Upper lobe of left lung (tissue), 6 donors: ENCODE results near the gene FLNB. TPM values are rescaled to one million over a fixed set of nuclear protein-coding genes. Genes with fewer than 3 reads are reported as not detected.

ENCODE experiments used
- ATAC-seq, 2 donors: fragments of 200-7000 bp; cut with Tn5 transposase; one replicate each; pipeline ENCODE4 v1.9.1; 2022; ENCODE audit warnings: mild to moderate bottlenecking in 2 of 2, moderate library complexity in 2 of 2; ENCODE audit not compliant: low FRiP score in 2 of 2
- DNase-seq, 2 donors: peaks; one replicate each; pipeline ENCODE4 v3.0.0-alpha.2; 2019 to 2020
- H3K27ac ChIP-seq, 4 donors: fragments of 200-600 bp; sonication (generic); one replicate each; pipeline ENCODE4 v1.5.1; 2016 to 2019
- H3K27me3 ChIP-seq, 4 donors: fragments of 200-600 bp; sonication (generic); one replicate each; pipeline ENCODE4 v1.5.1; 2017 to 2019
- H3K36me3 ChIP-seq, 4 donors: fragments of 200-600 bp; sonication (generic); one replicate each; pipeline ENCODE4 v1.5.1; 2016 to 2019
- H3K4me1 ChIP-seq, 4 donors: fragments of 200-600 bp; sonication (generic); one replicate each; pipeline ENCODE4 v1.5.1; 2018 to 2019
- H3K4me3 ChIP-seq, 4 donors: fragments of 200-600 bp; sonication (generic); one replicate each; pipeline ENCODE4 v1.5.1; 2017 to 2019; ENCODE audit warnings: mild to moderate bottlenecking in 2 of 4, moderate library complexity in 1 of 4
- H3K9me3 ChIP-seq, 4 donors: fragments of 200-600 bp; sonication (generic); one replicate each; pipeline ENCODE4 v1.5.1; 2018 to 2019
- CTCF ChIP-seq, 6 experiments: fragments of 450-650 bp in 4 of 6; fragments of 200-600 bp in 2 of 6; sonication (generic) in 2 of 6; IDR thresholded peaks; one replicate each; pipeline ENCODE4 v1.5.1; 2016 to 2019; ENCODE audit warnings: antibody characterized with exemption in 6 of 6
- EP300 ChIP-seq, 4 donors: sonication (generic); formaldehyde crosslinking; IDR thresholded peaks; one replicate each; pipeline ENCODE4 v1.5.1; 2017; ENCODE audit warnings: antibody characterized with exemption in 4 of 4, control low read depth in 2 of 4
- POLR2A ChIP-seq, 4 donors: fragments of 450-650 bp; IDR thresholded peaks; one replicate each; pipeline ENCODE4 v1.5.1; 2016 to 2017; ENCODE audit warnings: antibody characterized with exemption in 4 of 4, mild to moderate bottlenecking in 2 of 4
- POLR2AphosphoS5 ChIP-seq, 2 donors: sonication (generic); formaldehyde crosslinking; IDR thresholded peaks; one replicate each; pipeline ENCODE4 v1.5.1; 2017; ENCODE audit warnings: antibody characterized with exemption in 2 of 2
- WGBS, 2 donors: methylation state at CpG; one replicate each; pipeline ENCODE4 v1.1.5; 2017 to 2018; 5-methylcytosine and 5-hydroxymethylcytosine counted together
- total RNA-seq, 6 donors: library from RNA; depleted of rRNA in 4 of 6; stranded (reverse); fragments of >200 nt in 4 of 6; gene quantifications; one replicate each; pipeline versions ENCODE4 v1.1.0 to v1.2.1, GENCODE V29; 2016 to 2021
- donor health status: DM: no; HTN: no; CAD: no; lungs with moderate emphysema.
- donor health status: DM: no; HTN: yes; CAD: no; lungs with severe emphysema.

Gene FLNB
- total RNA-seq, 6 donors from 2014 or later = 101 to 193 (median 127) TPM

GRCh38 chr3:58168498-58168897 is 160.3 kb downstream of the FLNB start:
- Histone ChIP-seq H3K27ac (no peak overlapping the region), H3K27me3 (no peaks in the 10 kb centered on the region), H3K4me1 (peaks cover 3 to 25% (median 22%) of the 10 kb centered on the region in 4 donors), H3K4me3 (no peak overlapping the region), H3K36me3 (peaks cover 0 to 57% (median 16%) of the 10 kb centered on the region in 4 donors), H3K9me3 (no peaks in the 10 kb centered on the region)
- WGBS, 2 donors = 76 to 93% methylated on average over 7 of the region's 7 CpGs
- TF ChIP-seq POLR2AphosphoS5 (IDR thresholded peaks at IDR 0.05) (no peak), EP300 (IDR thresholded peaks at IDR 0.05) (no peak), CTCF (IDR thresholded peaks at IDR 0.05) (no peak), POLR2A (IDR thresholded peaks at IDR 0.05) (no peak)
- DNase-seq (no peak), ATAC-seq (no peak)

- Histone ChIP-seq H3K36me3 (peaks cover 0 to 50% (median 16%) of the 10 kb centered on the region in 4 donors), H3K4me3 (no peak overlapping the region), H3K4me1 (peaks cover 12 to 29% (median 25%) of the 10 kb centered on the region in 4 donors), H3K27ac (no peak overlapping the region), H3K9me3 (no peaks in the 10 kb centered on the region), H3K27me3 (no peaks in the 10 kb centered on the region)
- no peak for TF ChIP-seq EP300 (IDR thresholded peaks at IDR 0.05)
- no peak for TF ChIP-seq POLR2A (IDR thresholded peaks at IDR 0.05)
- TF ChIP-seq POLR2AphosphoS5 (IDR thresholded peaks at IDR 0.05) = no peak
- no peak for TF ChIP-seq CTCF (IDR thresholded peaks at IDR 0.05)
- 90 to 94% methylated on average over 6 to 9 of the region's 9 CpGs for WGBS, 2 donors
- ATAC-seq (no peak), DNase-seq (no peak)
Measured at GRCh38 chr3:58169371-58169770, 161.1 kb downstream of the FLNB start.

- no peak overlapping the region for H3K27ac ChIP-seq
- H3K4me3 ChIP-seq = no peak overlapping the region
- no peak for DNase-seq
- peaks cover 22 to 29% (median 25%) of the 10 kb centered on the region in 4 donors for H3K4me1 ChIP-seq
- ATAC-seq = no peak
- no peaks in the 10 kb centered on the region for H3K9me3 ChIP-seq
- H3K27me3 ChIP-seq = no peaks in the 10 kb centered on the region
- WGBS, 2 donors = 85 to 90% methylated on average over 8 to 11 of the region's 11 CpGs
- peaks cover 0 to 41% (median 12%) of the 10 kb centered on the region in 4 donors for H3K36me3 ChIP-seq
- no peak for TF ChIP-seq POLR2AphosphoS5 (IDR thresholded peaks at IDR 0.05)
- no peak for TF ChIP-seq CTCF (IDR thresholded peaks at IDR 0.05)
Measured at GRCh38 chr3:58170376-58170775, 162.2 kb downstream of the FLNB start.

GRCh38 chr3:58171126-58171525 is 162.9 kb downstream of the FLNB start:
- H3K36me3 ChIP-seq = peaks cover 0 to 37% (median 12%) of the 10 kb centered on the region in 4 donors
- H3K27me3 ChIP-seq = no peaks in the 10 kb centered on the region
- DNase-seq (no peak), ATAC-seq (no peak)
- H3K27ac ChIP-seq = no peak overlapping the region
- TF ChIP-seq CTCF (IDR thresholded peaks at IDR 0.05) (no peak), POLR2AphosphoS5 (IDR thresholded peaks at IDR 0.05) (no peak), POLR2A (IDR thresholded peaks at IDR 0.05) (no peak), EP300 (IDR thresholded peaks at IDR 0.05) (no peak)
- no peak overlapping the region for H3K4me3 ChIP-seq
- H3K4me1 ChIP-seq = peaks cover 28 to 34% (median 30%) of the 10 kb centered on the region in 4 donors
- 94 to 95% methylated on average over 9 of the region's 9 CpGs for WGBS, 2 donors
- H3K9me3 ChIP-seq = no peaks in the 10 kb centered on the region

- peak overlapping the region in 3 of 4 donors; percentile 4 to 58 (median 27) for H3K27ac ChIP-seq
- no peak for ATAC-seq
Measured at GRCh38 chr3:58173029-58173668, 164.9 kb downstream of the FLNB start.

More at GRCh38 chr3:58173029-58173668, 164.9 kb downstream of the FLNB start:
- WGBS, 2 donors = 74 to 80% methylated on average over 8 to 14 of the region's 14 CpGs
- Histone ChIP-seq H3K4me1 (peaks cover 36 to 48% (median 40%) of the 10 kb centered on the region in 4 donors), H3K4me3 (no peak overlapping the region), H3K36me3 (peaks cover 0 to 31% (median 9%) of the 10 kb centered on the region in 4 donors), H3K9me3 (no peaks in the 10 kb centered on the region), H3K27me3 (no peaks in the 10 kb centered on the region)
- no peak for TF ChIP-seq EP300 (IDR thresholded peaks at IDR 0.05)
- TF ChIP-seq CTCF (IDR thresholded peaks at IDR 0.05) = no peak
- no peak for TF ChIP-seq POLR2A (IDR thresholded peaks at IDR 0.05)
- TF ChIP-seq POLR2AphosphoS5 (IDR thresholded peaks at IDR 0.05) = no peak
- DNase-seq = no peak
